ENCODE data around the gene DBX1.

Gene DBX1

DNA sequence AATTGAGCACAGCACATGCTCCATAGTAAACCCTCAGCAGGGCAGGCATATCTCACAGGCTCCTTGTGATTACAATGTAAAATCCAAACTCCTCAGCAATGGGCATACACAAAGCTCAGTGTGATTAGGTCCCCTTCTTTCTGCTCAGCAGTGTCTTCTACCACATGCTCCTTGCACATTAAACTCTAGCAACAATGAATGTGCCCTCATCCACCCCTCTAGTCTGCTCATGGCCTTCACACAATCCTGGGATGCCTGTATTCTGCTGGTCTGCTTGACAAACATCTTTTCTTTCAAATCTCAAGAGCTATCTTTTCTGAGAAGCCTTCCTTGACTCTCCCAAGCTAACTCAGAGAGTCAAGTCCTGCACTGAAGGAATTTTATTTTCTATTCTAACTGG, 32.4 kb upstream of the DBX1 start:
- Histone ChIP-seq H3K4me3 (ENCODE audit: low read length) (no peak overlapping the region), H3K9me3 (ENCODE audit: insufficient read depth, low read depth, low read length) (no peaks in the 10 kb centered on the region), H3K4me1 (ENCODE audit: insufficient read depth, low read length) (peaks cover 4% of the 10 kb centered on the region; the same call in 1 of the 2 replicates), H3K36me3 (ENCODE audit: insufficient read depth, low read depth, low read length) (no peaks in the 10 kb centered on the region), H3K9ac (ENCODE audit: low read depth, low read length) (no peak overlapping the region), H3K27ac (ENCODE audit: low read length) (no peak overlapping the region), H3K27me3 (ENCODE audit: insufficient read depth, low read length) (peaks cover 70% of the 10 kb centered on the region)

DNA sequence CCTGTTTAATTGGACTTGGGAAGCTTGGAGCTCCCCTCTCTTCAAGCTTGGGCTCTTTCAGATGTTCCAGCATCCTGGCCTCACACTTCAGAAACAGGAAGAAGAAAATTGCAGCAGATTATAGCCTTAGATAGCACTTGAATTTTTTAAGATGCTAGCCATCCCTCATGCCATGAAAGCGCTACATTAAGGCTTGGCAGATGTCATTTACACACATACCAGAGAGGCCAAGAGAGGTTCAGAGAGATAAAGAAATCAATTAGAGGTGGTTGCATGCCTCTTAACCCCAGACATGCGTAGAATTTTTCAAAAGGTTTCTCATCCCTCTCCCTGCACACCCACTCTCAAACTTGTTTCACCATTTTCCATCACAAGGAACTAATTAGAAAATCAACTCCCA, 31.9 kb upstream of the DBX1 start:
- peaks cover 70% of the 10 kb centered on the region for H3K27me3 ChIP-seq (ENCODE audit: insufficient read depth, low read length)
- no peaks in the 10 kb centered on the region for H3K9me3 ChIP-seq (ENCODE audit: insufficient read depth, low read depth, low read length)
- H3K4me1 ChIP-seq (ENCODE audit: insufficient read depth, low read length), result peaks cover 4% of the 10 kb centered on the region; the same call in 1 of the 2 replicates
- no peak overlapping the region for H3K4me3 ChIP-seq (ENCODE audit: low read length)
- no peak overlapping the region for H3K27ac ChIP-seq (ENCODE audit: low read length)
- H3K36me3 ChIP-seq (ENCODE audit: insufficient read depth, low read depth, low read length), result no peaks in the 10 kb centered on the region
- no peak overlapping the region for H3K9ac ChIP-seq (ENCODE audit: low read depth, low read length)

DNA sequence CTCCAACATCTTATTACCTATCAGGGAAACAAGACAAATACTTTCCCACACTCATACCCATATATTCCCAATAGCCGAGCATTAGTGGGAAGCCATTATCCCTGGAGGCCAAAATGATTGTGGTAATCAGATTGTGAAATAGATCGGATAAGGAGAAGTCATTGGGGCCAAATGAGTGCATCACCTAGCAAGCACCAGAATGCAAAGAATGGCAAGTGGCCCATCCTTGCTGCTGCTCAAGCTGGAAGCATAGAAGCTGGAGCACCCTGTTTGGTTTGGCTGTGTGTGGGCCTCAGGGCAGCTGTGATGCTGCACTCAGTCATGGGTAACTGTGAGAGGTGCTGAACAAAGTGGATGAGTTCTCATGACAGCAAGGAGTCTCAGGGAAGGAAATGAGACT, 18.7 kb upstream of the DBX1 start:
- Histone ChIP-seq H3K4me1 (ENCODE audit: insufficient read depth, low read length) (no peaks in the 10 kb centered on the region), H3K27ac (ENCODE audit: low read length) (no peak overlapping the region), H3K4me3 (ENCODE audit: low read length) (no peak overlapping the region), H3K9ac (ENCODE audit: low read depth, low read length) (no peak overlapping the region), H3K36me3 (ENCODE audit: insufficient read depth, low read depth, low read length) (no peaks in the 10 kb centered on the region), H3K27me3 (ENCODE audit: insufficient read depth, low read length) (peaks cover 35% of the 10 kb centered on the region), H3K9me3 (ENCODE audit: insufficient read depth, low read depth, low read length) (no peaks in the 10 kb centered on the region; the same call in 1 of the 2 replicates)

DNA sequence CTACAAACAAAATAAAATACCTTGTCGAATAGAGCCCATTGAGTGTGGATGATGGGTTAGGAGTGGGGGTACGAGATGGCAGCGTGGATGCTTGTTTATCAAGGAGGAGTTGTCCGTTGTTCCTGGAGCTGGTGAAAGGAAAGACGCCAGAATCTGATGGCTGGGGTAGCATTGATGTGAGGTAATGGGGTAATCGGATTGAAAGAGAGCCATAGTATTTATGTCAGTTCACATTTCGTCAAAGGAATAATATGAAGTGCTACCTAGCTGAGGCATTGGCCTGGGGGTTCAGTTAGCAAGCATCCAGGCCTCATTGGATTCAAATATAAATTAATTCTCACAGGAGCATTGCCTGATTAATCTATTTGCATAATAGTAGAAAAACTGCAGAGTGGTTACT, 16.9 kb upstream of the DBX1 start:
- peaks cover 51% of the 10 kb centered on the region for H3K27me3 ChIP-seq (ENCODE audit: insufficient read depth, low read length)
- no peak overlapping the region for H3K4me3 ChIP-seq (ENCODE audit: low read length)
- no peaks in the 10 kb centered on the region for H3K4me1 ChIP-seq (ENCODE audit: insufficient read depth, low read length)
- H3K9ac ChIP-seq (ENCODE audit: low read depth, low read length), result no peak overlapping the region
- H3K36me3 ChIP-seq (ENCODE audit: insufficient read depth, low read depth, low read length), result no peaks in the 10 kb centered on the region
- no peaks in the 10 kb centered on the region; the same call in 1 of the 2 replicates for H3K9me3 ChIP-seq (ENCODE audit: insufficient read depth, low read depth, low read length)
- no peak overlapping the region for H3K27ac ChIP-seq (ENCODE audit: low read length)

DNA sequence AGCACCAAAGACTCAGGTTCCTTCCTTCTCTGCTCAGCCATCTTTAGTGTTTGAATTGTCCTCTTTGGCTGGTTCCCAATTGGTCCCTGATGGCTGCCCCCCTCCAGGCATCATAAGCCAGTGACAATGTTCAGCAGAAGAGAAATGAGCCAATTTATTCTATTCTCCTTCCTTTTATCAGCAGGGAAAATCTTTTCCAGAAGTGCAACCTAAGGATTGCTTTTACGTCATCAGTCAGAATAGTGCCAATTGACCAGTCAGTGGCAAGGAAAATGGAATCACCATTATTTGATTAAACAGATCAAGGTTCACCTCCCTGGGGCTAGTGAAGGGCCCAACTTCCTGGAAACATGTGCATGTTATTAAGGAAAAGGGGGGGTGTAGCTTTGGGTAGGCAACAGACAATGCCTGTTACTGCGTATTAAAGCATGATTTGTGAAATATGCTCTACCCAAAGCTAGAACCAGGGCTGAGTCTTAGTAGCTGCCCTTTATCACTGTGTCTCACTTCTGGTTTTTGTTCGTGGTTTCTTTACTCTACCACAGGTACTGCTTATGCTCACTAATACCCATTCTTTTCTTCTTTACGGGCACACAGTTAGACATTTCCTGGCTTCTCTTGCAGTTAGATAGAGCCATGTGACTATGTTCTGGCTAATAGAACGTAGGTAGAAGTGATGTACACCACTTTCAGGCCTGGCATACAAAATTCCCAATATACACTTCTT, 12.6 kb upstream of the DBX1 start:
- Histone ChIP-seq H3K9ac (ENCODE audit: low read depth, low read length) (no peak overlapping the region), H3K9me3 (ENCODE audit: insufficient read depth, low read depth, low read length) (0 out of 2 replicates have a peak, but pooled peaks cover 4% of the 10 kb centered on the region), H3K27ac (ENCODE audit: low read length) (no peak overlapping the region), H3K4me3 (ENCODE audit: low read length) (no peak overlapping the region), H3K36me3 (ENCODE audit: insufficient read depth, low read depth, low read length) (no peaks in the 10 kb centered on the region), H3K27me3 (ENCODE audit: insufficient read depth, low read length) (peaks cover 47% of the 10 kb centered on the region), H3K4me1 (ENCODE audit: insufficient read depth, low read length) (no peaks in the 10 kb centered on the region)

DNA sequence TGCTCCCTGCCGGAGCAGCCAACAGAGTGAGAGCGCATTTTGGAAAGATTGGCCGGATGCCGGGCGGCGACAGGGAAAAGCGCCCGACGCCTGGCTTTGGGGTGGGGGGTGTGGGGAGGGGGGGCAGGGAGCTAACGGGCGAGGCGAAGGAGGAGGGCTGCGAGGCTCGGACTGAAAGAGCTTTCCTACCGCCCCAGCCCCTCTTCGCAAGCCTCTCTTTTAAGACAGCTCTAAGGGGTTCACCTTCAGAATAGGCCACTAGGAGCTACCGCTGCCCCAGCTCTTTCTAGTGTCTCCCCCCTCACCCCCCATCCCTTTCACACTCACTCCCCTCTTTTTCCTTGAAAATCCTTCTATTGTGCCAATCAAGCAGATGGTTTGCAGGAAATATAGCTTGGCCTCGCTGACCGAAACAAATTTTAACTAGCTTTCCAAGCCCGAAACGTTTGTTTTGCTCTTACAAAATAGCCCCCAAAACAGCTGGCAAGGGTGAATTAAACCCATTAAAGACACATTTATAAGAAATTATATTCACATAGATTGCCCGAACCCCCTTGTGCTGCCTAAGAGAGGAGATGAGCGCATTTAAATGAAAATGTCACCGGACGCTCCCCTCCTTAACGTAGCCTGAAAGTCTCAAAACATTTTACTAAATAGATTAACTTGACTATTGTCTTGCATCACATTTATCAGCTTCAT, 3.7 kb upstream of the DBX1 start:
- H3K9ac ChIP-seq (ENCODE audit: low read depth, low read length), result no peak overlapping the region
- peak overlapping the region; percentile 65 for H3K4me3 ChIP-seq (ENCODE audit: low read length)
- peaks cover 97% of the 10 kb centered on the region for H3K27me3 ChIP-seq (ENCODE audit: insufficient read depth, low read length)
- H3K4me1 ChIP-seq (ENCODE audit: insufficient read depth, low read length), result peaks cover 24% of the 10 kb centered on the region; the same call in 1 of the 2 replicates
- no peaks in the 10 kb centered on the region; the same call in 1 of the 2 replicates for H3K9me3 ChIP-seq (ENCODE audit: insufficient read depth, low read depth, low read length)
- no peaks in the 10 kb centered on the region for H3K36me3 ChIP-seq (ENCODE audit: insufficient read depth, low read depth, low read length)
- no peak overlapping the region for H3K27ac ChIP-seq (ENCODE audit: low read length)

DNA sequence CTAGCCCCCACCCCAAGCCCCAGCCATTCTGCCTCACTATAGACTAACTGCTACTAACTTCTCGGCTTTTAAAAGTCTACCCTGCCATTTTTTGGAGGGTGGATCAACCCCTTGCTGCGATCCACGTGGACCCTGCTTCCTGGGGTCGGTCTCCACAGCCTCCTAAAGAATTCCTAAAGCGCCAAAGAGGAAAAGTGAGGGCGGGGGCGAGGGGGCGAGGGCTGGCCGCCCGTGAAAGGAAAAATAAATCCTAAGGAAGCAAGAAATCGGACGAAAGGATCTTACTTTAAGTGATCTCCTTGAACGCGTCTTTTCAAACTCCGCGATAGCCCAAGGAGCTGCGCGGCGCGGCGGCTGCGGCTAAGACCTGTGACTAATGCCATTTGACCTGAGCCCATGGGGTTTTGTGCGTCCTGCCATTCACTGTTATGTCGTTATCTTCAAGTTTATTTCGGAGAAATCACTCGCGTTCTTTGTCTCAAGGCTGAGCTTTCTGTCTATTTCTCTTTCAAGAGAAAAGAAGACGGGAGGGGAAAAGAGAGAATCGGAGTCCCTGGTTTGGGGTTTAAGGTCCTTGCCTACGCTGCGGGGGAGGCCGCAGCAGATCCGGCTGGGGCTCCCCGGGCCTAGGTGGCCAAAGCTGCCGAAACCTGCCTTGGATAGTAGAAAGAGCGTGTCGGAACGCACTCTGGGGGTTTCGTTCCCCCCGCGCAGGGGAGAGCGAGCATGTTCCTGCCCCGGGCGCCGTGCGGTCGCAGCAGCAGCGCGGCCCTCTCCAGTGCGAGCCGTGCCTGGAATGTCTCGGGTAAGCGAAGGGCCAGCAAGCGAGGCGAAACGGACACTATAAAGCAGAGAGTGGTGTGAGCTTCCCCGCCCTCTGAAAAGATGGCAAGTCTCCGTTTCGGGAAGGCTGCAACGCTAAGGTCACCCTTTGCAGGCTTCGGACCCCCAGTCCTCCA, 2.8 kb upstream of the DBX1 start:
- Histone ChIP-seq H3K27me3 (ENCODE audit: insufficient read depth, low read length) (peaks cover 100% of the 10 kb centered on the region), H3K9ac (ENCODE audit: low read depth, low read length) (no peak overlapping the region)

DNA sequence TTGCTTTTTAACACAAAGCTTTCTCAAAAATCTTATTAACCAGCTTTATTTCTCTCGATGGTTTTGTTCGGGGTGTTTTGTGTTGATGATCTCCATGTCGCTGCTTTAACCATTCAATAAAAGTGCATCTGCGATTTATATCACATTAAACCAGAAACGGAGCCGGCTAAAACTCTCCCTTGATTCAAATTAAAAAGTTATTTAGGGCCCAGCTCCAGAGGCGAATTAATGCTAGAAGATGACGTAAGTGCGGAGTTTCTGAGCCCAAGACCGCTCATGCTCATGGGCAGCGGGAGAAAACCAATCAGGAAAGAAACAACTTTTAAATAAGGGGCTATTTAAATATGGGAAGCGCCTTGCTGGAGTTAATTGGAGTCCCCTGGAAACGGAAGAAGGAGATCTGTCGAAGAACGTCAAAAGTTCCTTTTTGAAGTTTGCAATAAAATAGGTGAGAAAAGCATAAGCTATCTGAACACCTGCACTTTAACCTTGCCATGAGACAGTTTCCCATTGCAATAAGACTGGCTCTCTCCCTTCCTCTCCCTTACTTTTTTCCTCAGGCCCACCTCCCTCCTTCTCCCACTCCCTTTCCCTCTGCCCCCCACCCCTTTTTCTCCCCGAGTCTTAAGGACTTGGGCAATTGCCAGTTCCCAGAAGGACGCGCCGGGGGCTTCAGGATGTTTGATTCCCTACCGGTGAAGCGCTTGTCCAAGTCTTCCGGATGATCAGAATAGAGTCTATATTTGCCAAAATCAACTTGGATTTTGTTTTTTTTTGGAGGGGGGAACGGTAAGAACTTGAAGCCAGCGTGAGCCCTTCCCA, 1.9 kb upstream of the DBX1 start:
- Histone ChIP-seq H3K36me3 (ENCODE audit: insufficient read depth, low read depth, low read length) (no peaks in the 10 kb centered on the region), H3K4me3 (ENCODE audit: low read length) (peak overlapping the region; percentile 65), H3K9me3 (ENCODE audit: insufficient read depth, low read depth, low read length) (no peaks in the 10 kb centered on the region; the same call in 1 of the 2 replicates), H3K9ac (ENCODE audit: low read depth, low read length) (no peak overlapping the region), H3K4me1 (ENCODE audit: insufficient read depth, low read length) (peaks cover 30% of the 10 kb centered on the region), H3K27ac (ENCODE audit: low read length) (no peak overlapping the region), H3K27me3 (ENCODE audit: insufficient read depth, low read length) (peaks cover 100% of the 10 kb centered on the region)

More for the DNA sequence above, 2.8 kb upstream of the DBX1 start:
- Histone ChIP-seq H3K9me3 (ENCODE audit: insufficient read depth, low read depth, low read length) (no peaks in the 10 kb centered on the region; the same call in 1 of the 2 replicates), H3K36me3 (ENCODE audit: insufficient read depth, low read depth, low read length) (no peaks in the 10 kb centered on the region), H3K27ac (ENCODE audit: low read length) (no peak overlapping the region), H3K4me1 (ENCODE audit: insufficient read depth, low read length) (peaks cover 27% of the 10 kb centered on the region), H3K4me3 (ENCODE audit: low read length) (peak overlapping the region; percentile 65)

DNA sequence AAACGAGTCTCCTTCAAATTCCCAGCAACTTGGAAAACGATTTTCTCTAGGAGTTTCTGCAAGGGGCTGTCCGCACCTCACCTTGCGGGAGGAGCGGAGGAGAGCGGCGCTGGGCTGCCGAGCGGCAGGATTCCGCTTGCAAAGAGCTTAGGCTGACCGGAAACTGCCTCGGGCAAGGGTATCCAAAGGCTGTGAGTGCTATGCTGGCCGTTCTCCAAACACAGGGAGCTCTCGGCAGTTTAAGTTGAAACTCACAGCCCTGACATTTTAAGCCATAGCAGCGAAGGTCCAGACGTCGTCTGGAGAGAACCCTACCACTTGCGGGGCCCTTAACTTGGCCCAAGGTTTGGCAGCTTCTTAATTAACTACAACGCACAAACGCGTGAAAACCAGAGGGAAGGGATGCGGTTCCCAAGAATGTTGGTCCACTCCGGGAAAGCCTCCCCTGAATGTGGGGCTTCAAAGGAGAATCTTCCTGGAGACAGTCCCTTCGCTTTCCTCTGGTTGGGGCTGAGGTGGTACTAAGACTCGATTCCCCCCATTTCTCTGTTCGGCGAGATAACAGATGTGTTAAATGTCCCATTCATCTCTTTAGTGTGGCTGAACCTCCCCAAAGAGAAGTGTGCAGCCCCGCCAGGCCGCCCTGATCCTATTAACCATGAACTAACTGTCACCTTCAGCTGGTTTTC, 1.1 kb upstream of the DBX1 start:
- no peak overlapping the region for H3K27ac ChIP-seq (ENCODE audit: low read length)
- H3K36me3 ChIP-seq (ENCODE audit: insufficient read depth, low read depth, low read length), result no peaks in the 10 kb centered on the region
- peaks cover 100% of the 10 kb centered on the region for H3K27me3 ChIP-seq (ENCODE audit: insufficient read depth, low read length)
- no peaks in the 10 kb centered on the region; the same call in 1 of the 2 replicates for H3K9me3 ChIP-seq (ENCODE audit: insufficient read depth, low read depth, low read length)
- H3K4me1 ChIP-seq (ENCODE audit: insufficient read depth, low read length), result peaks cover 30% of the 10 kb centered on the region
- no peak overlapping the region for H3K9ac ChIP-seq (ENCODE audit: low read depth, low read length)
- peak overlapping the region; percentile 65 for H3K4me3 ChIP-seq (ENCODE audit: low read length)

DNA sequence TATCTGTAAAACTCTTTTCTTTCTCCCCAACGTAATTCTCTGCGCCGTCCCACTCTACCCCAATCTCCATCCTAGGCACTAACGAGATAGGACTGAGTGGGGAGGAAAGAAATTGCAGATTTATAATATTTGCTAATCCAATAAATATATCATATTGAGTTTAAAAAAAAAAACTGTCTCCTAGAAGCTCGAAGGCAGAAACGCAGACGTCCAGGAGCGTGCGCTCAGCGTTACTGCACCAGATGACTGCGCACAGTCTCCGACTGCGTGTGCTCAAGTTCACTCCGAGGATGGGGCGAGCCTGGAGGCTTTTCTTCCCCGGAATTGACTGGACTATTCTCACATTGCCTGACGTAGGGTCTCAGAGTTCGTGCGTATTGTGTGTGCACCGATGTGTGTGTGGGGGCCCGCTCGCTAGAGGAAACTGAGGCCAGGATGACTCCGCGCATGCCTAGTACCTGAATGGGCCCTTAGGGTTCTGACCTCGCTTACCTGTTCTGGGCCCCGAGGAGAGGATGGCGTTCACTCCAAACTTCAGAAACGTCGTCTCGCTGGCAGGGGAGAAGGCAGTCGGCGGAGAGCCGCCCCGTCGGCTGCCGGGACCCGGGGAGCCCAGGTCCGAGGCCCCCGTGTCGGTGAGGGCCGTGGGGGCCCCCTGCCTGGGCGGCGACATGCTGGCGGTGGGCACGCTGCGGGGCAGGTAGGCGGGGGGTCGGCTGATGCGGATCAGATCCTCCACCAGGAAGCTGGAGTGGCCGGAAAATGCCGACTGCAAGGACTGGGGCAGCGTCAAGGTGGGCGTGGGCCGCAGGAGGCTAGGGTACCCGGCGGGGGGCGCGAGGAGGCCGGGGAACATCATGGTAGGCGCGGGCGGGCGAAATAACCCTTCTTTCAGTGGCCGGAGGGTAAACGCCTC, 551 bp downstream of the DBX1 start:
- Histone ChIP-seq H3K4me3 (ENCODE audit: low read length) (peak overlapping the region; percentile 39; the same call in 1 of the 2 replicates), H3K4me1 (ENCODE audit: insufficient read depth, low read length) (peaks cover 34% of the 10 kb centered on the region), H3K9me3 (ENCODE audit: insufficient read depth, low read depth, low read length) (no peaks in the 10 kb centered on the region; the same call in 1 of the 2 replicates), H3K9ac (ENCODE audit: low read depth, low read length) (no peak overlapping the region), H3K27ac (ENCODE audit: low read length) (no peak overlapping the region), H3K27me3 (ENCODE audit: insufficient read depth, low read length) (peaks cover 100% of the 10 kb centered on the region), H3K36me3 (ENCODE audit: insufficient read depth, low read depth, low read length) (no peaks in the 10 kb centered on the region)

All from iPS-20b (cell line).